HG02973 (cell line): ENCODE data around the gene DCD.
A peak's percentile ranks its signal among the peaks of the same experiment; 100 is the strongest.

Experiments
- ATAC-seq: cut with Tn5 transposase; IDR thresholded peaks from one replicate; pipeline ENCODE4 v1.9.1; 2021; ENCODE audit warnings: moderate library complexity; ENCODE audit not compliant: unreplicated experiment

DCD gene

DNA sequence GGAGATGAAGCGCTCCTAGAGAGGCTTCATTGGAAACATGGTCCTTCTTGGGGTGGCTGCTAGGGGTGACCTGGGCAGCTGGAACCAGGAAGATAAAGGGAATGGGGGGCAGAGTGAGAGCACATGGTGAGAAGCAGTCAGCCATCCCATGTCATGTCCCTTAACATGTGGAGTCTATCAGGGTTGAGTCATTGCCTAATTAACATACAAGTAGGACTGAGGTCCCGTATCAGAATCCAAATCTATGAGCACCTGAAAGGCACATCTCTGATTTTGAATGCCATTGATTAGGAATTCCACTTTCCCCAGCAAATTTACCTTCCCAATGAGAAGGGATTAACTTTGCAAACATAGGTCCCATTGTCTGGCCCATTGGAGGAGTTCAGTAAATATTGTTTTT lies 39.4 kb downstream of the DCD start:
- no peak for ATAC-seq

DNA sequence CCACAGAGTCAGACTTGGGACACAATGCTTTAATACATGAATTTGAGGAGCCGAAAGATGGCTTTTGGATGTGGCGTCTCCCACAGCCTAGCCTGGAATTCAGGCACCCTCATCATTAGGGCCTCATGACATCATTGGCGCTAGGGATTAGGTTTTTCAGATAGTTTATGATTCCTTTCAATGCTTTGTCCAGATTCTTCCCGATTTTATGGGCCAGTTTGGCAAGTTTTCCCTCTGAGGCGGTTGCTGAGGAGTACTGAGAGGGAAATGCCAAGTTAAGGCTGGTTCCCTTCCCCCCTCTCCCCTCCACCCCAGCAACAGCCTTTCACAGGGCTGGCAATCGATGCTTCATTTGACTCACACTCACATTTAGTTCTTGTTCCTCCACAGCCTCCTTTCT lies 40.0 kb downstream of the DCD start:
- no peak for ATAC-seq

DNA sequence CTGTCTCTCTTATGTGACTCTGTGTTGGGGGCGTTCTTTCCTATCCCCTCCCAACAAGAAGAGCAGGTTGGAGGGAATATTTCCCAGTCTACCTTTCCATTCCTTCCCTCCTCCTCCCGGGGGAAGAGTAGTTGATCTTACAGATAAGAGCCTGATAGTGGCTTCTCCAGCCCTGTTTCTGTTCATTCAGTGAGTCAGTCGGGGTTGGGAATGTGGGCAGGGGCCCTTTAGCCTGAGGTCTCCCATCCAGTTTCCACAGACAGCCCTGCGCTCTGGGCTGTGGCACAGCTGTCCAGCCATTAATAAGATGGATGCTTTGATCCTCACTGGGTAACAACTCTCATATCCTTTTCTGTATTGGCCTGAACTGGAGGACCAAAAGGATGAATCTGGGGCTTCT lies 41.6 kb downstream of the DCD start:
- ATAC-seq = no peak

DNA sequence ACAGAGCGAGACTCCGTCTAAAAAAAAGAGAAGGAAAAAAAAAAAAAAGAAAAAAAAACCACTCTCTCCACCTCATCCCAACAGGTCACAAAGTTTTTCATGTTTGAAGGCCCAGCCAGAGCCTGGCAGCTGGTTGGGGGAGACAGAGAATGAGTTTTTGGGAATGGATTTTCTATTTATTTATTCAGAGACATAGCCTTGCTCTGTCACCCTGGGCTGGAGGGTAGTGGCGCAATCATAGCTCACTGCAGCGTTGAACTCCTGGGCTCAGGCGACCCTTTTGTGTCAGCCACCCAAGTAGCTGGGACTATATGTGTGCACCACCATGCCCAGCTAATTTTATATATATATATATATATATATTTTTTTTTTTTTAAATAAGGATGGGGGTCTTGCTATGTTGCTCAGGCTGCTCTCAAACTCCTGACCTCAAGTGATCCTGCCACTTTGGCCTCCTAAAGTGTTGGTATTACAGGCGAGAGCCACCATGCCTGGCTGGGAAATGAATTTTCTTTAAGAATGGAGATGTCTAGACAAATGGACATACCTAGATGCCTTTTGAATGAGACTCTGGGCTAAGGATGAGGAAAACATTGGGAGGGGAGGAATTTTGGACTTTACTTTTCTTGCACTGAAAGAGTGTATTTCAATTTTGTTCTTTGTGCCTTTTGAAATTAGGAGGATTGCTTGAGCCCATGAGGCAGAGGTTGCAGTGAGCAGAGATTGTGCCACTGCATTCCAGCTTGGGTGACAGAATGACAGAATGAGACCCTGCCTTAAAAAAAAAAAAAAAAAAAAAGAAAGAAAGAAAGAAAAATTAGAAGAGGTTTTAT lies 42.8 kb downstream of the DCD start:
- ATAC-seq = no peak

DNA sequence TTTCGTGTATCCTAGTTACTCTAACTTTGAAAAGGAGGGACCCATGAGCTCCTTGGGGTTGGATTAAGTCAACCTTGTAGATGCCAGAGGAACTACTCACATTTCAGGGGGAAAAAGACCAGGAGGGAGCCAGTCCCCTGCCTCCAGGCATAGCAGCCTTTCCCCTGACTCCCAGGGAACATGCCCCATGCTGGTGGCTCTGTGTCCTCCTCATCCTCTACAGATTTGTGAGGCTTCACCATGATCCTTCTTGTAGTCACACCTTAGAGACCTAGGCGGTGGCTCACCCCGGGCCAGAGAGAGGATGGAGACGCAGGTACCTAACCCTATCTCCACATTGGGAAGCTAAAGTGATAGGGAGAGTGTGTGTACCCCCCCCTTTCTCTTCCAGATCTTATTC lies 43.7 kb downstream of the DCD start:
- no peak for ATAC-seq

DNA sequence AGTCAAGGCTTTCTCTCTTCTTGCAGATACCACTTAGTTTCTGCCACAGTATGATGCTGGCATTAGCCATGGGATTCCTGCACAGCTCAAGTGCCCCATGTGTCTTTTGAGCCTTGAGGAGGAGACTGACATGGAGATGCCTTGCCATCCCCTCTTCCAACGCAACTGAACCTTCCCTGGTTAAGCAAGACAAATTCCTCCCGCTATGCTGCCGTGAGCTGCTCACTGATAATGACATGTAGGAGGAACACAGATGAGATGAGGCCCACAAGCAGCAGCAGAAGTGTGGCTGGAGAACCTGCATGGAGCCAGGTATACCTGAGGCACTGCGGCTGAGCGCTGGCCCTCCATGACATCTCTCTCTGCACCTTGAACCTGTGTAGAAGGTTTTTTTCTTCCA lies 44.3 kb downstream of the DCD start:
- ATAC-seq = no peak

DNA sequence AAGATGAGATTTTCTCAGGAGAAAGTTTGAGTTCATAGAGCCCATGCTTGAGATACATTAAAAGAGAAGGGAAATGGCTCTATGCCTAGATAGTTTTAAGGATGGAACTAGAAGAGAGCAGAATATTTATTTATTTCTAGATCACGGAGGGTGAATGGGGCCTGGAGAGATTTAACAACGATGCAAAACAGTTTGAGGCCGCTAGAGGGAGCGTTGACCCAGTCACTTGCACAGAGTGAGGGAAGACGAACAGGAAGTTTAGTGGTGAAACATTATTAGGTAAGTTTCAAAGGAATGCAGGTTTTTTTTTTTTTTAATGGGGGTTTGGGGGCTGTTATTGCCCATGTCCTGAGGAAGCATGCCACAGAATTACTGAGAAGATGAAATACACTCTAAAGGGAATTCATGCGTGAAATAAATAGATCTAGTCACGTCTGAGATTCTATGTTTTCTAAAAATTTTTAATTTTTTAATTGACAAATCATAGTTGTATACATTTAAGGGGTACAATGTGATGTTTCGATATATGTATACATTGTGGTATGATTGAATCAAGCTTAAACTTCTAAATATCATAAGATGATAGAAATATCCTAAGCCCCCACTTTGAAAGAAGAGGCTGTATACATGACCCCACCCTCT lies 44.9 kb downstream of the DCD start:
- ATAC-seq = peak; percentile 93

DNA sequence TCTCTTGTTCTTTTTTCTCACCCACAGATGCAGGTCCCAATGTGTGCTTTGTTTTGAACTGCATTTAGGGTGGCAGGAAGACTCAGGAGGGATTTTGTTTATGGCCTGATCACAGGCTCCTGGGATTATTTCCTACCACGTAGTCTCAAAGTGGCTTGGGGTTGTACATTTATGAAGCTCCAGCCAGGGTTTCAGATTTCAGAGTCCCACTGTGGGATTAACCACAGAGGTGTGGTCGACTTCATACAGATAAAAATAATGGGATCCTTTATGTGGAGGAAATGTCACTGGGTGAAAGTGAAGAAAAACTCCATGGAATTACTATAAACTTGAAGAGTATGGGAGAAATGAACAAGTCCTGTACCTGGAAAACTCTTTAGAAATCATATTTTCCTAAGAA lies 45.5 kb downstream of the DCD start:
- no peak for ATAC-seq

DNA sequence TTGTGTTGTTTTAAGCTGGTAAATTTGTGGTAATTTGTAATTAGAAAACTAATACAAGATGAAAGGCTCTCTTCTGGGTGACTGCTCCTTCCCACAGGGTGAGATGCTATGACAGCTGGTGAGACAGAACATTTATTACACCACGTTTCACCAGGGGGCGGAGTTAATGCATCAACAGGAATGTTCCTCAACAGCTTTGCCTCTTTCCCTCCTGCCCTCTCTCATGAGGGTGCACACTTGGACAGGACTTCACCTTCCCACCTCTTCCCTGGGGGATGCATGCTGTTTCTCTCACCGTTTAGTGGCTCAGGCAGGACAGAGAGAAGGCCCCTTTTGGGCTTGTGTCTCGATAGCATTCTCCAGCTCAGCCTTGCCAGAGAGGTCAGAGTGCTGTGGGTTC lies 46.3 kb downstream of the DCD start:
- ATAC-seq = no peak

DNA sequence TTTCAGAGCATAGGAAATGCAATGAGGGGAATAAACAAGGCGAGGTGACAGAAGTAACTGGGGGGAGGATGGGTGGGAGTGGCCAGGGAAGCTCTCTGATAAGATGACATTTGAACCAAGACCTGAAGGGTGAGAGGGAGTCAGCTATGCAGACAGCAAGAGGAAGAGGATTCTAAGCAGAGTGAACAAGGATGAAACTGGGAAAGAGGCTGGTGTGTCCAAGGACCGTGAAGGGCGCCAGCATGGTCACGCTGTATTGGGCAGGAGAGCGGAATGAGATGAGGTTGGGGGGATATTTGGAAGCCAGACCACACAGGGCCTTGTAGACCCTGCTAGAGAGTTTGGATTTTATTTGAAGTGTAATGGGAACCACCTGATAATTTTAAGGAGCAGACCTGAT lies 49.2 kb downstream of the DCD start:
- ATAC-seq = no peak

DNA sequence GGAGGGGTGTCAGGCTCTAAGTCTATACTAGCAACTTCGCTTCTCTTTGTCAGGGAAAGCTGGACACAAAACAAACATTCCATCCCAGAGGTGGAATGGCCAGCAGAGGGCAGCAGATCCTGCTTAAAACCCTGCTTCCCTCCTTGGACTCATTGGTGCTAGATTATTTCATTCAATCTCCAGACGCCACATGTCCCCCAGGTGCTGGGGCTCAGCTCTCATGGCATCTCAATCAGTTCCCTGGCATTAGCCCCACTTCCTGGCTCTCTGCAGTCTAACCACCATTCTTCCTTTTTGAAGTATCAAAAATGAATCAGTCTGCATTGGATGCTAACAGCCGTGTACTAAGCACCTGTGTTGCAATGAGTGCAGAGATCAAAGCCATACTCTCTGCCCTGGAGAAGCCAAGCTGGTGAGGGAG lies 51.6 kb downstream of the DCD start:
- ATAC-seq = no peak

DNA sequence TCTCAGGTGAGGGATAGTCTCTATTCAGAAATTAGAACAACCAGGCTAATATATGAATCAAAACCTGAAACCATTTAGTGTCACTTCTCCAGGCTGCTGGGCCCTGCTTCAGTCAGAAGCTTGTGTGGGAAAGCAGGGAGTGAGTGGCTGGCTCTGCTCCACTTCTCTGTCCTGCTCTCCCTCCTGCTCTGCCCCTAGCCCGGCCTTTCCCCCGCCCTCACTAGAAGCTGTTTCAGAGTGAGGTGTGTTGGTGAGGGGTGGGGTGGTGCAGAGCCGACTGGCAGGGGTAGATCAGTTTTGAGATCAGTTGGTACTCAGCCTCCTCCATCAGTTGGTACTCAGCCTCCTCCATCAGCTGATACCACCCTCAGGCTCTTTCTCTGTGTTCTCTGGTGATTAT lies 52.7 kb downstream of the DCD start:
- no peak for ATAC-seq
